Type B pancreatic cell (in vitro differentiated cells): ENCODE measurements around the gene SLC34A1. TPM values are rescaled to one million over a fixed set of nuclear protein-coding genes. Genes with fewer than 3 reads are reported as not detected.

ENCODE experiments used
- DNase-seq: peaks from one replicate; pipeline ENCODE4 v3.0.0; 2021; ENCODE audit warnings: mixed read lengths; ENCODE audit not compliant: unreplicated experiment; ENCODE audit errors: extremely low spot score
- H3K27ac Mint-ChIP-seq: 2 replicates; pipeline ENCODE4 v1.8.0; 2021; ENCODE audit warnings: mild to moderate bottlenecking, mixed read lengths
- H3K27me3 Mint-ChIP-seq: 2 replicates; pipeline ENCODE4 v1.8.0; 2021; ENCODE audit warnings: mixed read lengths
- H3K36me3 Mint-ChIP-seq: 2 replicates; pipeline ENCODE4 v1.8.0; 2021; ENCODE audit warnings: mixed read lengths
- H3K4me1 Mint-ChIP-seq: one replicate; pipeline ENCODE4 v1.8.0; 2021; ENCODE audit warnings: mixed read lengths; ENCODE audit not compliant: unreplicated experiment
- H3K4me3 Mint-ChIP-seq: 2 replicates; pipeline ENCODE4 v1.8.0; 2021; ENCODE audit warnings: mild to moderate bottlenecking, mixed read lengths
- H3K9me3 Mint-ChIP-seq: 2 replicates; pipeline ENCODE4 v1.8.0; 2021; ENCODE audit warnings: mixed read lengths
- total RNA-seq: library from RNA; stranded (reverse); gene quantifications from 2 replicates; pipeline ENCODE4 v1.2.1, GENCODE V29; 2021; ENCODE audit warnings: low replicate concordance
- TF ChIP-seq, protein P1 (sequence below): fragments of 200-600 bp; sonication (generic); conservative IDR thresholded peaks from 2 replicates; pipeline ENCODE4 v1.5.0; 2021; ENCODE audit warnings: antibody characterized with exemption, mild to moderate bottlenecking

Gene SLC34A1
- total RNA-seq, 1 donor from 2014 or later, result 0.22 TPM

DNA sequence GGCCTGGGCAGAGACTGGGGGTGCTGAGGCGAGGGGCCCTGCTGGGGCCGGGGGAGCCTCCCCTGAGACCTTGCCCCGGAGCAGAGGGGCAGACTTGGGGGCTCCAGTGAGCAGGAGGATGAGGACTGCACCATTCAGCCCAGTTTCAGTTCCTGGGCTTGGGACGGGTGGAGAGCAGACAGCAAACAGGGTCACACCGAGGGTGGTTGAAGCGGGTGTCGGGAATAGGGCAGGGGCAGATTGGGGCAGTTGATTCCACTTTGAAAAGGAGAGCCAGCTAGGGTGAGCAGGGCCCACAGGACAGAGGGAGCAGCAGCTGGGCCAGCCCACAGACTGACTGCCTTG, 46.7 kb downstream of the SLC34A1 start:
- TF ChIP-seq, protein P1, sequence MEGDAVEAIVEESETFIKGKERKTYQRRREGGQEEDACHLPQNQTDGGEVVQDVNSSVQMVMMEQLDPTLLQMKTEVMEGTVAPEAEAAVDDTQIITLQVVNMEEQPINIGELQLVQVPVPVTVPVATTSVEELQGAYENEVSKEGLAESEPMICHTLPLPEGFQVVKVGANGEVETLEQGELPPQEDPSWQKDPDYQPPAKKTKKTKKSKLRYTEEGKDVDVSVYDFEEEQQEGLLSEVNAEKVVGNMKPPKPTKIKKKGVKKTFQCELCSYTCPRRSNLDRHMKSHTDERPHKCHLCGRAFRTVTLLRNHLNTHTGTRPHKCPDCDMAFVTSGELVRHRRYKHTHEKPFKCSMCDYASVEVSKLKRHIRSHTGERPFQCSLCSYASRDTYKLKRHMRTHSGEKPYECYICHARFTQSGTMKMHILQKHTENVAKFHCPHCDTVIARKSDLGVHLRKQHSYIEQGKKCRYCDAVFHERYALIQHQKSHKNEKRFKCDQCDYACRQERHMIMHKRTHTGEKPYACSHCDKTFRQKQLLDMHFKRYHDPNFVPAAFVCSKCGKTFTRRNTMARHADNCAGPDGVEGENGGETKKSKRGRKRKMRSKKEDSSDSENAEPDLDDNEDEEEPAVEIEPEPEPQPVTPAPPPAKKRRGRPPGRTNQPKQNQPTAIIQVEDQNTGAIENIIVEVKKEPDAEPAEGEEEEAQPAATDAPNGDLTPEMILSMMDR, result no peak
- Mint-ChIP-seq H3K4me3 (no peak overlapping the region), H3K27me3 (no peaks in the 10 kb centered on the region), H3K36me3 (no peaks in the 10 kb centered on the region), H3K27ac (peak overlapping the region; percentile 19), H3K4me1 (peaks cover 14% of the 10 kb centered on the region), H3K9me3 (no peaks in the 10 kb centered on the region)
- DNase-seq, result no peak

DNA sequence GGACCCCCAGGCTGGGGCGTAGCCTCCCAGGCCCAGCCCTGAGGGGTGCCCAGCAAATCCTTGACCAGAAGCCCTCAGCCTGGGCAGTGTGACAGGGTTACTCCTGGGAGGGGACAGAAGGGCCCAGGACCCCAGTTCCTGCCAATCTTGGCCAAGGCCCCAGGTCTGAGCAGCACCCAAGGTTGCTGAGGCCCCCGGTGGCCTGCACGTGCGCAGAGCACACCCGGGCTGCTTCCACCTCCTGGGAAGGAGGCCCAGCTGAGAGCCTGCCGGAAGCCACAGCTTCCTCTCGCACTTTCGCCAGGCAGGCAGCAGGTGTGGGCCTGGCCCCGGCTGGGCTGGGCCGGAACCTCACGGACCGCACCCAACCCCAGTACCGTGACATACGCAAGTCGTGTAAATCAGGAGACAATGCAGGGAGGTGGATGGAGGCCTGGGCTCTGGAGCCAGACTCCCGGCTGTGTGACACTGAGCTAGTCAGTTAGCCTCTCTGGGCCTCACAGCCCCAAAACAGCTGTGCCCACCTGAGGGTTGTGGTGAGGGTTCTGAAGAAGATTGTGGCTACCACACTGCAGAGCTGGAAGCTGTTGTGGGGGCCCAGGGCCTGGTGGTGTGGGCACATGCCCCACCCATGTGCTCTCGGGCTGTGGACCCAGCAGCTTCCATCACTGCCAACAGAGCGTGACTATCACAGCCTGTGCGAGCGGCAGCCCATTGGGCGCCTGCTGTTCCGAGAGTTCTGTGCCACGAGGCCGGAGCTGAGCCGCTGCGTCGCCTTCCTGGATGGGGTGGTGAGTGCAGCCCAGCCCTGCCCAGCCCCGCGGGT, 47.3 kb downstream of the SLC34A1 start:
- TF ChIP-seq, protein P1, result no peak
- no peak for DNase-seq
- Mint-ChIP-seq H3K4me3 (no peak overlapping the region), H3K4me1 (peaks cover 14% of the 10 kb centered on the region), H3K27me3 (no peaks in the 10 kb centered on the region), H3K9me3 (no peaks in the 10 kb centered on the region), H3K27ac (no peak overlapping the region), H3K36me3 (no peaks in the 10 kb centered on the region)

DNA sequence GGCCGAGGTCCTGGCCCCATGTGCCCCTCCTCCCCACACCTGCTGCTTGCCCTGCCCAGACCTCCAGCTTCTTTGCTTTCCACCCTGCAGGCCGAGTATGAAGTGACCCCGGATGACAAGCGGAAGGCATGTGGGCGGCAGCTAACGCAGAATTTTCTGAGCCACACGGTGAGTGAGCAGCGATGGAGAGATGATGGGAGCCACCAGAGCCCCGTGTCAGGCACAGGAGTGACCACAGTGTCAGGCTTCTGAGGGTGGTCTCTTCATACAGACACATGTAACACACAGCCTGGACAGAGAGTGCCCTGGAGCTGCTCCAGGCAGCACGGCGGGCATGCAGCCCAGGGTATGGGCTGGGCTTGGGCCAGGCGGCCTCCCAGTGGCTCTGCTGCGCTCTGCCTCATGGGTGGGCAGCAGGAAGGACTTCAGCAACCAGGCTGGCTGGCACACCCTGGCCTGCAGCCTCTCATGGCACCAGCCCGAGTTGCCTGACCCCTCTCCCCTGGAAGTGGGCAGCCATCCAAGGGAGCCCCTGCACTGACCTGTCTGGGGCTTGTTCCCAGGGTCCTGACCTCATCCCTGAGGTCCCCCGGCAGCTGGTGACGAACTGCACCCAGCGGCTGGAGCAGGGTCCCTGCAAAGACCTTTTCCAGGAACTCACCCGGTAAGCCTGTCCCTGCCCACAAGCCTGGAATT, 48.1 kb downstream of the SLC34A1 start:
- TF ChIP-seq, protein P1, result no peak
- no peak for DNase-seq
- Mint-ChIP-seq H3K9me3 (no peaks in the 10 kb centered on the region), H3K27ac (no peak overlapping the region), H3K4me1 (peaks cover 13% of the 10 kb centered on the region), H3K27me3 (no peaks in the 10 kb centered on the region), H3K36me3 (no peaks in the 10 kb centered on the region), H3K4me3 (no peak overlapping the region)

DNA sequence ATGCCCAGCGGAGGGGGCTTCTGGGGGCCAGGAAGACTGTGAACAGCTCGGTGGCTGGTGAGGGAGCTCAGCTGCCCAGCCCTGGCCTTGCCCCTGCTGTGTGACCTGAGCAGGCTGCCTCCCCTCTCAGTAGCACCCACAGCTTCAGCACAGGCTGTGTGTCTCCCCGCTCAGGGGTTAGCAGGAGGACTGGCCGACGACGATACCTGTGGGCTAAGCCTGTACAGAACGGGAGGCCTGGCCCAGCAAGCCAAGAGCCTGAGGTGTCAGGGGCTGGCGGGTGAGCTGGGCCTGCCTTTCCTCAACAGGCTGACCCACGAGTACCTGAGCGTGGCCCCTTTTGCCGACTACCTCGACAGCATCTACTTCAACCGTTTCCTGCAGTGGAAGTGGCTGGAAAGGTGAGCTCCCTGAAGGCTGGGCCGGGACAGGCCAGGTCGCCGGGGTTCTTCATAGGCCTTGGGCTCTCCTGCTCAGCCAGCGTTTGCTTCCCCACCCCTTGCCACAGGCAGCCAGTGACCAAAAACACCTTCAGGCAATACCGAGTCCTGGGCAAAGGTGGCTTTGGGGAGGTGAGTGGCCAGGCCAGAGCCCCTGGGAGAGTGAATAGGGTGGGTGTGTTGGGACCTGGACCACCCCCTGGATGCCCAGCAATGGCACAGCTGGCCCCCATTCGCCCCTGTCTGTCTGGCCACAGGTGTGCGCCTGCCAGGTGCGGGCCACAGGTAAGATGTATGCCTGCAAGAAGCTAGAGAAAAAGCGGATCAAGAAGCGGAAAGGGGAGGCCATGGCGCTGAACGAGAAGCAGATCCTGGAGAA, 48.8 kb downstream of the SLC34A1 start:
- Mint-ChIP-seq H3K36me3 (peaks cover 5% of the 10 kb centered on the region), H3K27ac (no peak overlapping the region), H3K4me1 (peaks cover 9% of the 10 kb centered on the region), H3K4me3 (no peak overlapping the region), H3K9me3 (no peaks in the 10 kb centered on the region), H3K27me3 (no peaks in the 10 kb centered on the region)
- TF ChIP-seq, protein P1, result no peak
- no peak for DNase-seq

DNA sequence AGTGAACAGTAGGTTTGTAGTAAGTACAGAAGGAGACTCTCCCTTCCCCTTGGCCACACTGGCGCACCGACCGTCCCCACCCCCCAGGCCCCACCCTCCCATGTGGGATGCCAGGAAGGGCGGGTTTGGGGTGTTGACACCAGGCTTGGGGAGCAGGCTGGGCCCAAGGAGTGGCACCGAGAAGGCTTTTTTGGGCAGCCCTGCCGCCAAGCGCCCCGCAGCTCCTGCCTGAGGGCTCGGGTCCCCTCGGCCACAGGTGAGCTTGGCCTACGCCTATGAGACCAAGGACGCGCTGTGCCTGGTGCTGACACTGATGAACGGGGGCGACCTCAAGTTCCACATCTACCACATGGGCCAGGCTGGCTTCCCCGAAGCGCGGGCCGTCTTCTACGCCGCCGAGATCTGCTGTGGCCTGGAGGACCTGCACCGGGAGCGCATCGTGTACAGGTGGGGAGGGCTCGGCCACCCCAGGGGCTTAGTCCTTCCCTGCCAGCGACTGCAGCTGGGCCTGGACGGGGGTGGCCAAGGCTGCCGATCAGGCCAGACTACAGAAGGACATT, 49.5 kb downstream of the SLC34A1 start:
- DNase-seq, result no peak
- TF ChIP-seq, protein P1, result no peak
- H3K4me3 Mint-ChIP-seq, result no peak overlapping the region
- H3K9me3 Mint-ChIP-seq, result no peaks in the 10 kb centered on the region
- peaks cover 6% of the 10 kb centered on the region for H3K36me3 Mint-ChIP-seq
- peaks cover 8% of the 10 kb centered on the region for H3K4me1 Mint-ChIP-seq
- no peaks in the 10 kb centered on the region for H3K27me3 Mint-ChIP-seq
- no peak overlapping the region for H3K27ac Mint-ChIP-seq
